A673 (cell line): ENCODE data around the gene CRYBA2. TPM values are rescaled to one million over a fixed set of nuclear protein-coding genes. Genes with fewer than 3 reads are reported as not detected.
A peak's percentile ranks its signal among the peaks of the same experiment; 100 is the strongest.

ENCODE experiments used
- BruUV-seq: library from RNA; stranded (reverse); fragments of 400-500 nt; replicated peaks from 2 replicates; lab custom pipeline; 2021; lab: Mats Ljungman, UMichigan
- CTCF ChIA-PET: fragments of 300-600 bp; sonication (Branson Sonifier 250); formaldehyde crosslinking; loops from one replicate; lab custom pipeline; 2022; ENCODE audit warnings: antibody characterized with exemption; lab: Charles Lee
- POLR2A ChIA-PET: fragments of 300-600 bp; sonication (Branson Sonifier 250); formaldehyde crosslinking; loops from one replicate; lab custom pipeline; 2022; ENCODE audit warnings: antibody characterized with exemption; ENCODE audit not compliant: low non-redundant PET; lab: Charles Lee
- DNase-seq: peaks from one replicate; pipeline ENCODE4 v3.0.0-alpha.2; 2015; ENCODE audit warnings: low spot score
- H3K27ac ChIP-seq: fragments of 200-600 bp; sonication (generic); 2 replicates; pipeline ENCODE4 v1.5.1; 2016; ENCODE audit warnings: mixed run types, low read depth, mild to moderate bottlenecking, mixed read lengths, antibody characterized with exemption, low read length; ENCODE audit not compliant: poor library complexity, severe bottlenecking
- H3K27me3 ChIP-seq: fragments of 200-600 bp; sonication (generic); replicated peaks from 2 replicates; pipeline ENCODE4 v1.6.1; 2017; ENCODE audit warnings: mixed run types, low read depth, mild to moderate bottlenecking, mixed read lengths, antibody characterized with exemption, low read length; ENCODE audit not compliant: insufficient read depth, poor library complexity
- H3K36me3 ChIP-seq: fragments of 200-600 bp; sonication (generic); 2 replicates; pipeline ENCODE4 v1.6.1; 2016; ENCODE audit warnings: mixed run types, mild to moderate bottlenecking, mixed read lengths, antibody characterized with exemption, low read length; ENCODE audit not compliant: insufficient read depth, poor library complexity, severe bottlenecking
- H3K4me1 ChIP-seq: fragments of 200-600 bp; sonication (generic); 2 replicates; pipeline ENCODE4 v1.6.1; 2017; ENCODE audit warnings: mixed run types, mild to moderate bottlenecking, mixed read lengths, antibody characterized with exemption, low read length; ENCODE audit not compliant: insufficient read depth, poor library complexity, severe bottlenecking
- H3K4me3 ChIP-seq: fragments of 200-600 bp; sonication (generic); 2 replicates; pipeline ENCODE4 v1.5.1; 2016; ENCODE audit warnings: low read depth, mixed run types, mild to moderate bottlenecking, mixed read lengths, low read length; ENCODE audit not compliant: poor library complexity, severe bottlenecking
- H3K9me3 ChIP-seq: fragments of 200-600 bp; sonication (generic); 2 replicates; pipeline ENCODE4 v1.6.1; 2016; ENCODE audit warnings: mixed run types, low read depth, mild to moderate bottlenecking, mixed read lengths, antibody characterized with exemption, low read length; ENCODE audit not compliant: poor library complexity, severe bottlenecking
- EZH2 ChIP-seq: fragments of 200-600 bp; sonication (generic); IDR thresholded peaks from 2 replicates; pipeline ENCODE4 v1.6.1; 2017; ENCODE audit warnings: borderline replicate concordance, low read depth, mild to moderate bottlenecking, mixed read lengths, antibody characterized with exemption, low read length; ENCODE audit not compliant: poor library complexity, severe bottlenecking
- intact Hi-C: fragments of 100-400 bp; cut with micrococcal nuclease; formaldehyde crosslinking; loops from one replicate; pipeline ENCODE4 v1.10.0; 2022; ENCODE audit not compliant: unreplicated experiment
- total RNA-seq: library from RNA; stranded (reverse); gene quantifications from 2 replicates; pipeline ENCODE4 v1.2.3, GENCODE V29; 2021
- TF ChIP-seq, protein P1 (sequence below): fragments of 300-800, 200-600 bp; sonication (generic); conservative IDR thresholded peaks from 2 replicates; pipeline ENCODE4 v1.5.1; 2017; ENCODE audit warnings: low read depth, mild to moderate bottlenecking, antibody characterized with exemption, low read length, moderate library complexity, mixed read lengths

Gene CRYBA2
- total RNA-seq, 1 experiment from 2014 or later: 1.3 TPM

DNA sequence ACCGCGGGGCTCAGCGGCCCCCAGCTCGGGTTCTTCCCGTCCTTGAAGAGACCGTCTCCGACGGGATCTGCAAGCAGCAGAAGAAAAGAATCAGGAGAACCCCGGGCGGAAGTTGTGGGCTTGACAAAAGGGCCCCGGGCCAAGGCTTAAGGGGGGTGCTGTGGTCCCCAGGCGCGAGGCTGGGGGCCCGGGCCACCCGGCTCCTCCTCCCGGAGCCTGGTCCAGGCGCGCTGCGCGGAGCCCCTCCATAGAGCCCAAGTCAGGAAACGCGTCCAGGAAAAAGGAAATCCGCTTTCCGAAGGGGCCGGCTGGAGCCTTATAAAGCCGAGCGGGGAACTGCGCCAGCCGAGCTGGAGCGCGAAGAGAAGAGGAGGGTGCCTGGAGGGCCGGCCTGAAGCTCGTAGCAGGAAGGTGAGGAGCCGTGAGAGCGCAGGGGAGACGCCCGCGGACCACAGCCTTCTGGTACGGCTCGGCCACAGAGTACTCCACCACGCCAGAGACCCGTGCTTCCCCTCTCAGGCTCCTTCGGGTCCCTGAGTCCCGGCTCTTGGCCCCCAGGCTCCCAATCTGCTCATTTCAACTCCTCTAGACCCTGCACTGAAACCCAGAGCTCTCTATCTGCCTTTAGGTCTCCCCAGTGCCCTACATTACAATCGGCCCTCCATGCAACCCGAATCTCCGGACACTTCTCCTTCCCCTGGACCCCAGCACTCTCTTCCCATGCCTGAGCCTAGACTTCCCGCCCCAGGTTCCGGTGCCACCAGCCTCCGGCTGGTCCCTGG is 8.8 kb downstream of the CRYBA2 start:
- Histone ChIP-seq H3K36me3 (no peaks in the 10 kb centered on the region), H3K9me3 (no peaks in the 10 kb centered on the region), H3K4me1 (peaks cover 14% of the 10 kb centered on the region), H3K27ac (peak overlapping the region; percentile 82), H3K4me3 (peak overlapping the region; percentile 65), H3K27me3 (peaks cover 48% of the 10 kb centered on the region)
- no peak for TF ChIP-seq EZH2
- TF ChIP-seq, protein P1, sequence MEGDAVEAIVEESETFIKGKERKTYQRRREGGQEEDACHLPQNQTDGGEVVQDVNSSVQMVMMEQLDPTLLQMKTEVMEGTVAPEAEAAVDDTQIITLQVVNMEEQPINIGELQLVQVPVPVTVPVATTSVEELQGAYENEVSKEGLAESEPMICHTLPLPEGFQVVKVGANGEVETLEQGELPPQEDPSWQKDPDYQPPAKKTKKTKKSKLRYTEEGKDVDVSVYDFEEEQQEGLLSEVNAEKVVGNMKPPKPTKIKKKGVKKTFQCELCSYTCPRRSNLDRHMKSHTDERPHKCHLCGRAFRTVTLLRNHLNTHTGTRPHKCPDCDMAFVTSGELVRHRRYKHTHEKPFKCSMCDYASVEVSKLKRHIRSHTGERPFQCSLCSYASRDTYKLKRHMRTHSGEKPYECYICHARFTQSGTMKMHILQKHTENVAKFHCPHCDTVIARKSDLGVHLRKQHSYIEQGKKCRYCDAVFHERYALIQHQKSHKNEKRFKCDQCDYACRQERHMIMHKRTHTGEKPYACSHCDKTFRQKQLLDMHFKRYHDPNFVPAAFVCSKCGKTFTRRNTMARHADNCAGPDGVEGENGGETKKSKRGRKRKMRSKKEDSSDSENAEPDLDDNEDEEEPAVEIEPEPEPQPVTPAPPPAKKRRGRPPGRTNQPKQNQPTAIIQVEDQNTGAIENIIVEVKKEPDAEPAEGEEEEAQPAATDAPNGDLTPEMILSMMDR: no peak
- intact Hi-C loops: loop anchor here (5.0 kb wide), 2 partner anchors 132 to 173 kb away; no protein-coding TSS in a partner anchor
- peak; percentile 84 for DNase-seq
- CTCF ChIA-PET: interaction anchor here (2.3 kb wide), 1 partner anchor 11 kb away, joined by 7 read pairs; no protein-coding TSS in a partner anchor
- no TSS peak for BruUV-seq
- POLR2A ChIA-PET: interaction anchor here (1.2 kb wide), 1 partner anchor 43 kb away, joined by 10 read pairs; no protein-coding TSS in a partner anchor

DNA sequence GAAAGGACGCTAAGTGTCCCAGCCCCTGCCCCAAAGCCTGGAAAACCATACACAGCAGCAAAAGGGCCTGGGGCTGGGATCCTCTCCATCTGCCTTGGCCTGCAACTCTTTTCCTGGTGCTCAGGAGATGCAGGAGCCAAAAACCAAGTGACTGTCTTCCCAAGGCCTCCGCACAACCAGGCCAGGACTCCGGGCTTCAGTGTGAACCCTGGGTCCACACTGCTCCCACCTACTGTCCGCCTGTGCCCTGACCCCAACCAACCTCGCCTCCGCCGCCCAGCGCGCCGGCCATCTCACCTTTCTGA is 9.3 kb downstream of the CRYBA2 start:
- no peak for DNase-seq
- CTCF ChIA-PET: interaction anchor here (2.3 kb wide), 1 partner anchor 12 kb away, joined by 7 read pairs; no protein-coding TSS in a partner anchor
- BruUV-seq: no TSS peak
- H3K36me3 ChIP-seq: no peaks in the 10 kb centered on the region
- POLR2A ChIA-PET: no interaction called here
- intact Hi-C loops: loop anchor here (5.0 kb wide), 2 partner anchors 132 to 173 kb away; no protein-coding TSS in a partner anchor
- TF ChIP-seq EZH2: no peak
- TF ChIP-seq, protein P1: no peak
- peaks cover 14% of the 10 kb centered on the region for H3K4me1 ChIP-seq
- H3K27me3 ChIP-seq: peaks cover 45% of the 10 kb centered on the region
- peak overlapping the region; percentile 65 for H3K4me3 ChIP-seq
- H3K9me3 ChIP-seq: no peaks in the 10 kb centered on the region
- peak overlapping the region; percentile 82 for H3K27ac ChIP-seq

DNA sequence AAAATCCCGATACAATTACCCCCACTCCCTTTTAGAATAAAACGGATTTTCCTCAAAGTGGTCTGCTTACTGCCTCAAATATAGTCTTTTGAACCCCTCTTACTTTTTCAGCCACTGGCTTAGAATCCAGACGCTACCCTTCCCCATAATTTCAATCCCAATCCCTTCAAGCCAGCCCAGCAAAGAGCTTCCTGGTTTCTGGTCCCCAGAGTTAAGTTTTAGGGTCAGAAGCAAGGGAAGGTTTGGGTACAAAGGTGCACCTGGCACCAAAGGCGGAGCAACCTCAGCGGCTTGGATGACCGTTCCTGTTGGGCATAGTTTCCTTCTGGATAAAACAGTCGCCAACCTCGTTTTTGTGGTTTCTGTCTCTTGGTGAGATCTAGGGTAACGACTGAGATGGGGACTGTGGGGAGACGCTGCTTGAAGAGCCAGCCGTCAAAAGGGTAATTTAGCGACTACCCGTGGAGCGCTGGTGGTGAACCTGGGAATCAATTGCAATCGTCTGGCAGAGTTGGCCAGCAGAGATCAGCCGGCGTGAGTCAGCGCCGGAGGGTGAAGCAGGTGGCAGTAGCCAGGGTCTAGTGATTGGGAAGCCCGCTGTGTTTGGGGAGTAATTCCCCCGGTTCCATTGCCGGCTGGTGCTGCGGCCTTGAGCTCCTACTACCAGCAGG is 9.8 kb downstream of the CRYBA2 start:
- BruUV-seq: no TSS peak
- H3K9me3 ChIP-seq: no peaks in the 10 kb centered on the region
- H3K27me3 ChIP-seq: peaks cover 45% of the 10 kb centered on the region
- H3K27ac ChIP-seq: peak overlapping the region; percentile 82
- H3K4me1 ChIP-seq: peaks cover 14% of the 10 kb centered on the region
- intact Hi-C loops: loop anchor here (5.0 kb wide), 2 partner anchors 131 to 174 kb away; no protein-coding TSS in a partner anchor
- no peak for TF ChIP-seq EZH2
- TF ChIP-seq, protein P1: no peak
- peak overlapping the region; percentile 65 for H3K4me3 ChIP-seq
- H3K36me3 ChIP-seq: no peaks in the 10 kb centered on the region
- CTCF ChIA-PET: interaction anchor here (2.3 kb wide), 1 partner anchor 12 kb away, joined by 7 read pairs; no protein-coding TSS in a partner anchor
- POLR2A ChIA-PET: no interaction called here
- DNase-seq: no peak
